Psoas muscle (tissue), 8 donors: ENCODE results near the gene ABCF2. TPM values are rescaled to one million over a fixed set of nuclear protein-coding genes. Genes with fewer than 3 reads are reported as not detected.

Experiments
- ATAC-seq, 4 donors: fragments of 200-7000 bp; cut with Tn5 transposase; one replicate each; pipeline ENCODE4 v1.9.1; 2020; ENCODE audit warnings: moderate library complexity in 3 of 4, mild to moderate bottlenecking in 2 of 4
- DNase-seq, 2 donors: peaks; one replicate each; pipeline ENCODE4 v3.0.0-alpha.2; 2020
- H3K27ac ChIP-seq: fragments of 200-600 bp; one replicate; pipeline ENCODE4 v1.8.0; 2022
- H3K27me3 ChIP-seq, 3 donors: fragments of 200-600 bp in 1 of 3; one replicate each; pipeline versions ENCODE4 v1.6.1 to v1.8.0; 2013 to 2022; ENCODE audit warnings: low read length in 2 of 3, mild to moderate bottlenecking in 2 of 3, moderate library complexity in 1 of 3; ENCODE audit not compliant: insufficient read depth in 3 of 3
- H3K36me3 ChIP-seq, 2 donors: fragments of 200-600 bp in 1 of 2; one replicate each; pipeline versions ENCODE4 v1.6.1 to v1.8.0; 2013 to 2022; ENCODE audit warnings: low read depth in 1 of 2, mild to moderate bottlenecking in 1 of 2, moderate library complexity in 1 of 2; ENCODE audit not compliant: insufficient read depth in 1 of 2
- H3K4me1 ChIP-seq: fragments of 200-600 bp; one replicate; pipeline ENCODE4 v1.8.0; 2022
- H3K4me3 ChIP-seq: fragments of 200-600 bp; one replicate; pipeline ENCODE4 v1.8.0; 2022; ENCODE audit warnings: mild to moderate bottlenecking
- H3K9me3 ChIP-seq: fragments of 200-600 bp; one replicate; pipeline ENCODE4 v1.8.0; 2022
- WGBS, 3 donors: extraction: QIAGEN DNeasy Blood & Tissue Kit; methylation state at CpG; one replicate each; pipeline versions ENCODE4 v1.1.6 to v1.1.7; 2013; 5-methylcytosine and 5-hydroxymethylcytosine counted together
- intact Hi-C, 2 donors: fragments of 100-400 bp; cut with DNase I; formaldehyde crosslinking; loops; one replicate each; pipeline versions ENCODE4 v1.11.0 to v1.14.2; 2022
- polyA plus RNA-seq, 3 donors: library from polyadenylated mRNA; stranded (reverse); fragments of 200-250 nt; gene quantifications; one replicate each; pipeline ENCODE4 v1.2.3, GENCODE V29; 2013
- total RNA-seq, 4 donors: library from RNA; stranded (reverse); fragmentation: NEBNext Ultra II Directional in 2 of 4; extraction: Animal tissue kit (Norgen Biotek cat#: 25700) in 2 of 4; gene quantifications; one replicate each; pipeline versions ENCODE4 v1.2.1 to v1.2.4, GENCODE V29; 2021 to 2023
- TF ChIP-seq, protein P1 (sequence below): fragments of 200-600 bp; IDR thresholded peaks from one replicate; pipeline ENCODE4 v1.8.0; 2022; ENCODE audit warnings: antibody characterized with exemption
- donor health status: healthy with polysubstance abuse.
- donor health status: DM: no; HTN: no; CAD: no; lungs with moderate emphysema.
- donor health status: Bipolar disorder and iron deficiency.
- donor health status: healthy.
- donor health status: DM: yes; HTN: yes; CAD: no.
- donor health status: DM: no; HTN: no; CAD: no.
- donor health status: DM: no; HTN: no; CAD: no.
- donor health status: DM: yes; HTN: yes; CAD: no.

The ABCF2 gene
- total and polyA plus RNA-seq, 7 donors, result 35.7 to 94.0 (median 66.0) TPM

DNA sequence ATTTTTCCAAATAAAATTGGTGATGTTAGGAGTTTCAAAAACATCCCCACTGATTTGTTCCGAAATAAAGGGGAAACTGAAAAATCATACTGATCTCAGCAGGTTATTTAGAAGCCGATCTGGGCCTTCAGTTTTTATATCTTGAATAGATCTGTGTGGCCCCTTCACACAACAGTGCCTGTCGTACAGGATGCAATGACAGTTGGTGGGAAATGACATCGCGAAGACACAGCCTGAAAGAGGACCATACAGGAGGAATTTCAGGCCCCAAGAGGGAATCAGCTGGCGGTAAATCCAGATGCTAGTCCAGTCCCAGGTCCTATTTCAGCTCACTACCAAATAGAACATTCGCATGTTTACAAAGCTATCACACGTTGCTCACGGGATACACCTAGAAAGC lies 19.7 kb downstream of the ABCF2 start:
- ATAC-seq, result no peak
- WGBS, 3 donors, result 58 to 68% (median 61%) methylated on average over 9 of the region's 9 CpGs
- H3K9me3 ChIP-seq, result no peaks in the 10 kb centered on the region
- peaks cover 0 to 14% of the 10 kb centered on the region in 2 donors for H3K36me3 ChIP-seq
- intact Hi-C loops, result no loop called here
- DNase-seq, result no peak
- no peak overlapping the region for H3K4me3 ChIP-seq
- TF ChIP-seq, protein P1, sequence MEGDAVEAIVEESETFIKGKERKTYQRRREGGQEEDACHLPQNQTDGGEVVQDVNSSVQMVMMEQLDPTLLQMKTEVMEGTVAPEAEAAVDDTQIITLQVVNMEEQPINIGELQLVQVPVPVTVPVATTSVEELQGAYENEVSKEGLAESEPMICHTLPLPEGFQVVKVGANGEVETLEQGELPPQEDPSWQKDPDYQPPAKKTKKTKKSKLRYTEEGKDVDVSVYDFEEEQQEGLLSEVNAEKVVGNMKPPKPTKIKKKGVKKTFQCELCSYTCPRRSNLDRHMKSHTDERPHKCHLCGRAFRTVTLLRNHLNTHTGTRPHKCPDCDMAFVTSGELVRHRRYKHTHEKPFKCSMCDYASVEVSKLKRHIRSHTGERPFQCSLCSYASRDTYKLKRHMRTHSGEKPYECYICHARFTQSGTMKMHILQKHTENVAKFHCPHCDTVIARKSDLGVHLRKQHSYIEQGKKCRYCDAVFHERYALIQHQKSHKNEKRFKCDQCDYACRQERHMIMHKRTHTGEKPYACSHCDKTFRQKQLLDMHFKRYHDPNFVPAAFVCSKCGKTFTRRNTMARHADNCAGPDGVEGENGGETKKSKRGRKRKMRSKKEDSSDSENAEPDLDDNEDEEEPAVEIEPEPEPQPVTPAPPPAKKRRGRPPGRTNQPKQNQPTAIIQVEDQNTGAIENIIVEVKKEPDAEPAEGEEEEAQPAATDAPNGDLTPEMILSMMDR, result no peak
- peaks cover 0 to 16% (median 14%) of the 10 kb centered on the region in 3 donors for H3K27me3 ChIP-seq
- no peaks in the 10 kb centered on the region for H3K4me1 ChIP-seq
- H3K27ac ChIP-seq, result no peak overlapping the region

DNA sequence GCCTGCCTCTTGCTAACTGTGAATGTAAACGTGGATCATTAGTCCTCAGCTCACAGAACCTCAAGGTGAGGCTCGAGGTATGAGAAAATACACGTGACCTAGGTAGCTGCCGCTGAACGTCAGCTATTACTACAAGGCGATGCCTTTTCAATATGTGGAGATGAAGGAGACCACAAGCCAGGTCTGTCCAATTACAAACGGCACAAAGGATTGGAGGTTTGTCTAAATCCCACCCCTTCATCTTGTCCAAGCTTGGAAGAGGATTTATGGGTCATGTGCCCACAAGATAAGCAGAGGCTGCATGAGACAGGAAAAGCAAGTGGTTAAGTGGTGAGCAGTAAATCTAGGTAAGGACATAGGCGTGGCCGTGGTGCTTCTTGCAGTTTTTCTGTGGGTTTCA lies 20.1 kb downstream of the ABCF2 start:
- H3K36me3 ChIP-seq, result peaks cover 0 to 10% of the 10 kb centered on the region in 2 donors
- H3K27ac ChIP-seq, result no peak overlapping the region
- 64 to 71% (median 70%) methylated on average over 9 of the region's 9 CpGs for WGBS, 3 donors
- no peaks in the 10 kb centered on the region for H3K4me1 ChIP-seq
- TF ChIP-seq, protein P1, result no peak
- H3K9me3 ChIP-seq, result no peaks in the 10 kb centered on the region
- H3K27me3 ChIP-seq, result peaks cover 0 to 16% (median 14%) of the 10 kb centered on the region in 3 donors
- DNase-seq, result no peak
- no peak overlapping the region for H3K4me3 ChIP-seq
- intact Hi-C loops, result no loop called here
- ATAC-seq, result no peak

- ATAC-seq, result no peak
- Histone ChIP-seq H3K9me3 (no peaks in the 10 kb centered on the region), H3K36me3 (peaks cover 0 to under 1% of the 10 kb centered on the region in 2 donors), H3K27me3 (peaks cover 0 to 17% (median 16%) of the 10 kb centered on the region in 3 donors), H3K27ac (no peak overlapping the region), H3K4me1 (no peaks in the 10 kb centered on the region), H3K4me3 (no peak overlapping the region)
- TF ChIP-seq, protein P1, result no peak
- intact Hi-C loops, result no loop called here
- 66 to 68% (median 66%) methylated on average over 6 of the region's 6 CpGs for WGBS, 3 donors
- DNase-seq, result no peak
These were observed 21.3 kb downstream of the ABCF2 start for GRCh38 chr7:151205730-151206129.

GRCh38 chr7:151204383-151205032 lies 22.5 kb downstream of the ABCF2 start:
- no peaks in the 10 kb centered on the region for H3K4me1 ChIP-seq
- no peaks in the 10 kb centered on the region for H3K9me3 ChIP-seq
- TF ChIP-seq, protein P1, result no peak
- ATAC-seq, result no peak
- 58 to 63% (median 62%) methylated on average over 46 to 48 of the region's 48 CpGs for WGBS, 3 donors
- H3K36me3 ChIP-seq, result no peaks in the 10 kb centered on the region
- H3K4me3 ChIP-seq, result no peak overlapping the region
- H3K27ac ChIP-seq, result no peak overlapping the region
- DNase-seq, result peak in 1 of 2 donors; percentile 47
- intact Hi-C loops, result no loop called here
- H3K27me3 ChIP-seq, result peaks cover 0 to 18% (median 16%) of the 10 kb centered on the region in 3 donors

GRCh38 chr7:151202836-151203235 lies 24.2 kb downstream of the ABCF2 start:
- no peaks in the 10 kb centered on the region for H3K36me3 ChIP-seq
- TF ChIP-seq, protein P1, result no peak
- H3K27me3 ChIP-seq, result peaks cover 0 to 24% (median 16%) of the 10 kb centered on the region in 3 donors
- H3K4me3 ChIP-seq, result no peak overlapping the region
- intact Hi-C loops, result no loop called here
- DNase-seq (peak in 1 of 2 donors; percentile 48), ATAC-seq (no peak)
- H3K9me3 ChIP-seq, result no peaks in the 10 kb centered on the region
- WGBS, 3 donors, result 90 to 95% (median 90%) methylated on average over 9 of the region's 9 CpGs
- no peaks in the 10 kb centered on the region for H3K4me1 ChIP-seq
- H3K27ac ChIP-seq, result no peak overlapping the region
